PC-3 (cell line): Measurements from ENCODE around the gene APH1B. TPM values are rescaled to one million over a fixed set of nuclear protein-coding genes. Genes with fewer than 3 reads are reported as not detected.

Experiments
- ATAC-seq: fragments of 200-7000 bp; cut with Tn5 transposase; 2 replicates; pipeline ENCODE4 v1.9.1; 2020; ENCODE audit warnings: mild to moderate bottlenecking, moderate library complexity
- BruUV-seq: library from RNA; stranded (reverse); fragments of 400-500 nt; replicated peaks from 2 replicates; lab custom pipeline; 2021; lab: Mats Ljungman, UMichigan
- CTCF ChIA-PET: fragments of 300-600 bp; sonication (Branson Sonifier 250); formaldehyde crosslinking; loops from one replicate; lab custom pipeline; 2022; ENCODE audit warnings: antibody characterized with exemption; lab: Charles Lee
- POLR2A ChIA-PET: fragments of 300-600 bp; sonication (Branson Sonifier 250); formaldehyde crosslinking; loops from one replicate; lab custom pipeline; 2022; ENCODE audit warnings: antibody characterized with exemption; ENCODE audit not compliant: unreplicated experiment; lab: Charles Lee
- DNase-seq: peaks from one replicate; pipeline ENCODE4 v3.0.0-alpha.2; 2015
- H2AFZ ChIP-seq: fragments of 300-600 bp; sonication (generic); 2 replicates; pipeline ENCODE4 v1.6.0; 2016; ENCODE audit warnings: antibody characterized with exemption, low read length
- H3F3A ChIP-seq: fragments of 300-600 bp; sonication (generic); one replicate; pipeline ENCODE4 v1.6.0; 2017; ENCODE audit warnings: antibody characterized with exemption, low read length, control low read depth, mild to moderate bottlenecking; ENCODE audit not compliant: unreplicated experiment
- H3K27ac ChIP-seq: fragments of 300-600 bp; sonication (generic); 2 replicates; pipeline ENCODE4 v1.5.1; 2016; ENCODE audit warnings: mild to moderate bottlenecking, low read length
- H3K27me3 ChIP-seq: fragments of 300-600 bp; sonication (generic); 2 replicates; pipeline ENCODE4 v1.6.1; 2016; ENCODE audit warnings: low read length, mixed read lengths
- H3K36me3 ChIP-seq: fragments of 300-600 bp; sonication (generic); 2 replicates; pipeline ENCODE4 v1.6.1; 2016; ENCODE audit warnings: low read depth, mixed run types, low read length, mixed read lengths
- H3K4me1 ChIP-seq: fragments of 300-600 bp; sonication (generic); 2 replicates; pipeline ENCODE4 v1.5.1; 2016; ENCODE audit warnings: low read length; ENCODE audit not compliant: insufficient read depth
- H3K4me2 ChIP-seq: fragments of 300-600 bp; sonication (generic); 2 replicates; pipeline ENCODE4 v1.6.0; 2016; ENCODE audit warnings: low read length
- H3K4me3 ChIP-seq: fragments of 300-600 bp; sonication (generic); 2 replicates; pipeline ENCODE4 v1.5.1; 2016; ENCODE audit warnings: mild to moderate bottlenecking, low read length, mixed read lengths
- H3K79me2 ChIP-seq: fragments of 300-600 bp; sonication (generic); 2 replicates; pipeline ENCODE4 v1.6.1; 2017; ENCODE audit warnings: low read length, mixed read lengths
- H3K9ac ChIP-seq: fragments of 300-600 bp; sonication (generic); 2 replicates; pipeline ENCODE4 v1.6.0; 2016; ENCODE audit warnings: mild to moderate bottlenecking, low read length
- H3K9me2 ChIP-seq: fragments of 300-600 bp; sonication (generic); replicated peaks from 2 replicates; pipeline ENCODE4 v1.6.1; 2016; ENCODE audit warnings: mixed run types, low read length, mixed read lengths
- H3K9me3 ChIP-seq: fragments of 300-600 bp; sonication (generic); 2 replicates; pipeline ENCODE4 v1.6.1; 2016; ENCODE audit warnings: low read length, mixed read lengths
- H4K20me1 ChIP-seq: fragments of 300-600 bp; sonication (generic); 2 replicates; pipeline ENCODE4 v1.6.1; 2016; ENCODE audit warnings: low read length, mixed read lengths
- EZH2 ChIP-seq: fragments of 300-600 bp; sonication (generic); IDR thresholded peaks from one replicate; pipeline ENCODE4 v1.6.1; 2017; ENCODE audit warnings: antibody characterized with exemption, mild to moderate bottlenecking, low read length; ENCODE audit not compliant: unreplicated experiment
- EZH2phosphoT487 ChIP-seq: fragments of 300-600 bp; sonication (generic); IDR thresholded peaks from 2 replicates; pipeline ENCODE4 v1.6.1; 2018; ENCODE audit warnings: mild to moderate bottlenecking, antibody characterized with exemption, low read length, borderline replicate concordance
- intact Hi-C: fragments of 100-400 bp; cut with micrococcal nuclease; formaldehyde crosslinking; loops from 2 replicates; pipeline ENCODE4 v1.9.0; 2023
- total RNA-seq: library from RNA; depleted of rRNA; stranded (reverse); fragments of >200 nt; gene quantifications from 2 replicates; pipeline ENCODE4 v1.2.3, GENCODE V29; 2014
- TF ChIP-seq, protein P1 (sequence below): fragments of 300-600 bp; sonication (generic); conservative IDR thresholded peaks from 2 replicates; pipeline ENCODE4 v1.5.1; 2017; ENCODE audit warnings: antibody characterized with exemption, low read depth, mild to moderate bottlenecking, low read length

Gene APH1B
- total RNA-seq, 1 experiment from 2014 or later = 2.8 TPM

DNA sequence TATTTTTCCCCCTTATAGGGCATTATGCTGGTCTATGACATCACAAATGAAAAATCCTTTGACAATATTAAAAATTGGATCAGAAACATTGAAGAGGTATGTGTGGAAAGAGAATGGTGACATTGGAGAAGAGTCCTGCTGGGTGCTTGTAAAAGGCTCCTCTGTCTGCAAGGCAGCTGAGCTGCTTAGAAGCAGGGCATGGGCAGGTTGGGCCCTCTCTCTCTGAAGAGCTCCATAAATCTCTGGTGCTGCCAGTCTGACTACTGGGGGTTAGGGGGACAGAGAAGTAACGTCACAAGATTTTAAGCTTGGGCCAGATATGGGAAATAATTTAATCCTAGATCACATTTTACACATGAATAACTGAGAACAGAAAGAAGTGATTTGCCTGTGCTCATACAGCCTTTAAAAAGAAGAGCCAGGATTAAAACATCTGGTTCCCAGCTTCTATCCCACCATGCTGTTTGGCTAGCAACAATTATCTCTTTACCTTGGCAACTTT is 21.9 kb upstream of the APH1B start:
- Histone ChIP-seq H3K4me1 (peaks cover 26% of the 10 kb centered on the region), H3F3A (no peaks in the 10 kb centered on the region), H3K36me3 (0 out of 2 replicates have a peak, but pooled peaks cover 8% of the 10 kb centered on the region), H3K27ac (no peak overlapping the region), H3K4me3 (no peak overlapping the region), H3K9ac (no peak overlapping the region), H3K27me3 (no peaks in the 10 kb centered on the region), H3K79me2 (no peaks in the 10 kb centered on the region), H3K9me3 (no peaks in the 10 kb centered on the region), H3K4me2 (no peak overlapping the region), H4K20me1 (no peaks in the 10 kb centered on the region), H3K9me2 (no peaks in the 10 kb centered on the region), H2AFZ (no peak overlapping the region)
- ChIA-PET CTCF (no interaction called here), POLR2A (no interaction called here)
- ATAC-seq (no peak), DNase-seq (no peak)
- TF ChIP-seq EZH2 (no peak), EZH2phosphoT487 (no peak)
- TF ChIP-seq, protein P1, sequence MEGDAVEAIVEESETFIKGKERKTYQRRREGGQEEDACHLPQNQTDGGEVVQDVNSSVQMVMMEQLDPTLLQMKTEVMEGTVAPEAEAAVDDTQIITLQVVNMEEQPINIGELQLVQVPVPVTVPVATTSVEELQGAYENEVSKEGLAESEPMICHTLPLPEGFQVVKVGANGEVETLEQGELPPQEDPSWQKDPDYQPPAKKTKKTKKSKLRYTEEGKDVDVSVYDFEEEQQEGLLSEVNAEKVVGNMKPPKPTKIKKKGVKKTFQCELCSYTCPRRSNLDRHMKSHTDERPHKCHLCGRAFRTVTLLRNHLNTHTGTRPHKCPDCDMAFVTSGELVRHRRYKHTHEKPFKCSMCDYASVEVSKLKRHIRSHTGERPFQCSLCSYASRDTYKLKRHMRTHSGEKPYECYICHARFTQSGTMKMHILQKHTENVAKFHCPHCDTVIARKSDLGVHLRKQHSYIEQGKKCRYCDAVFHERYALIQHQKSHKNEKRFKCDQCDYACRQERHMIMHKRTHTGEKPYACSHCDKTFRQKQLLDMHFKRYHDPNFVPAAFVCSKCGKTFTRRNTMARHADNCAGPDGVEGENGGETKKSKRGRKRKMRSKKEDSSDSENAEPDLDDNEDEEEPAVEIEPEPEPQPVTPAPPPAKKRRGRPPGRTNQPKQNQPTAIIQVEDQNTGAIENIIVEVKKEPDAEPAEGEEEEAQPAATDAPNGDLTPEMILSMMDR = no peak
- BruUV-seq = no TSS peak
- intact Hi-C loops = no loop called here

DNA sequence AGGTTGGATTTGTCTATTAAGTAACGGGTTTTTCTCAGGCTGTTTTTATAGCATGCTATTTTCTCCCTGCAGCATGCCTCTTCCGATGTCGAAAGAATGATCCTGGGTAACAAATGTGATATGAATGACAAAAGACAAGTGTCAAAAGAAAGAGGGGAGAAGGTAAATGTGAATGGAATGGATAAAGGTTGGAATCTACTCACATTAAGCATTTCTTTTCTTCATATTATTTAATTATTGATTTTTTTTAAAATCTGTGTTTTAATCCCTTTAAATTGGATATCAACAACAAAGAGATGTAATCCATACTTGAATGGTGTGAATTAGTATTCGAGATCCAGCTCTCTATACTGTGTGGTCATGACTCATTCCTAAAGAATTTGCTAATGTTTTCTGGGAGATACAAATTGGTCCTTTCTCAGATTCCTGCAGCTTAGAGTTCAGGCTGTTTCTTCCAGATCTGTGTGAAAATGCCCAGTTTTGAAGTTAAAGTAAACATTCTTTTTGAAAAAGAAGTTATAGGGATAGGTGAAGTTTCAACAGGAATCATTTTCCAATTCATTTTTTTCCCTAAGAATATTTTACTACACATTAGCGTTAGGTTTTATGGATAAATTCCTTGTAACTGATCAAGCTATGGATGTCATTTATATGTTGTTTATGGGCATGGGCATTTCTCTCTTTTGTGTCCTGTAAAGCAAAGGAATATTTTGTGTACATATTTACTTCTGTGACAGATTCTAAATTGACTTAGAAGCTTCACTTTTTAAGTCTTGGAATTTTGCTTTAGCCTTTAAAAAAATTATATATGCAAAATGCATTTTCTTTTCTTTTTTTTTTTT is 20.8 kb upstream of the APH1B start:
- BruUV-seq = no TSS peak
- Histone ChIP-seq H3K27ac (no peak overlapping the region), H3K4me3 (no peak overlapping the region), H4K20me1 (no peaks in the 10 kb centered on the region), H3K9ac (no peak overlapping the region), H2AFZ (no peak overlapping the region), H3K79me2 (no peaks in the 10 kb centered on the region), H3K4me2 (0 out of 2 replicates have a peak overlapping the region, but pooled peaks have one; percentile 35), H3K9me3 (no peaks in the 10 kb centered on the region), H3K9me2 (no peaks in the 10 kb centered on the region), H3F3A (no peaks in the 10 kb centered on the region), H3K27me3 (no peaks in the 10 kb centered on the region), H3K36me3 (0 out of 2 replicates have a peak, but pooled peaks cover 8% of the 10 kb centered on the region), H3K4me1 (peaks cover 15% of the 10 kb centered on the region)
- intact Hi-C loops = no loop called here
- TF ChIP-seq EZH2 = no peak
- no peak for TF ChIP-seq EZH2phosphoT487
- TF ChIP-seq, protein P1 = no peak
- ATAC-seq (peak; percentile 81), DNase-seq (peak; percentile 65)
- CTCF ChIA-PET = no interaction called here
- POLR2A ChIA-PET = interaction anchor here (0.6 kb wide), 1 partner anchor 24 kb away, joined by 3 read pairs; no protein-coding TSS in a partner anchor

DNA sequence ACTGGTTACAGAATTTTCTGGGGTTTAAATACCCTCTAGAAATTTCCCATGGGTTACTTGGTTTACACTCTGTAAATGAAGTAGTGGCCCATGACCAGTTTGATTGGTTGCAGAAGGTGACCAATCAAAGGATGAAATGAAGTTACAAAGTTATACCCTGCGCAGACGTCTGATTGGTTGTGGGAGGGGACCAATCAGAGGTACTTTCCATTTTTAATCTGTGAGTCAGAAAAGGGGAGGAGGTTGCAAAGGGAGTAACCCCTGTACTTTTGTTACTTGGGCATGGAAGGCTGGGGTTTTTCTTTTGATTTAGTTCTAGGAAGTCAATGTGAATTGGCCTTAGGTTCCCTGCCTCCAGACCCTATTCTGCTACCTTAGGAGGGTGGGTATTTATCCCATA is 18.7 kb upstream of the APH1B start:
- DNase-seq (no peak), ATAC-seq (no peak)
- no peaks in the 10 kb centered on the region for H3K27me3 ChIP-seq
- no peak overlapping the region for H2AFZ ChIP-seq
- ChIA-PET CTCF (no interaction called here), POLR2A (no interaction called here)
- H3K27ac ChIP-seq = no peak overlapping the region
- no peak overlapping the region for H3K4me3 ChIP-seq
- no peaks in the 10 kb centered on the region for H3F3A ChIP-seq
- H3K36me3 ChIP-seq = 0 out of 2 replicates have a peak, but pooled peaks cover 5% of the 10 kb centered on the region
- H3K79me2 ChIP-seq = no peaks in the 10 kb centered on the region
- H4K20me1 ChIP-seq = no peaks in the 10 kb centered on the region
- H3K4me2 ChIP-seq = no peak overlapping the region
- TF ChIP-seq, protein P1 = no peak
- no peak for TF ChIP-seq EZH2phosphoT487
- no peak for TF ChIP-seq EZH2
- no peaks in the 10 kb centered on the region for H3K9me2 ChIP-seq
- intact Hi-C loops = no loop called here
- H3K9me3 ChIP-seq = no peaks in the 10 kb centered on the region
- BruUV-seq = no TSS peak
- no peak overlapping the region for H3K9ac ChIP-seq
- H3K4me1 ChIP-seq = peaks cover 12% of the 10 kb centered on the region
